Karpas-422 (cell line): Measurements from ENCODE around the gene ADGRF4. TPM values are rescaled to one million over a fixed set of nuclear protein-coding genes. Genes with fewer than 3 reads are reported as not detected.
"Not testable (repeated sequence)": the region's sequence is repeated elsewhere in the genome, so short reads cannot be mapped to it uniquely, and the experiment has no call there.

Experiments used
- DNase-seq: peaks from one replicate; pipeline ENCODE4 v3.0.0-alpha.2; 2015
- H2AFZ ChIP-seq: fragments of 200-600 bp; sonication (generic); 2 replicates; pipeline ENCODE4 v1.6.1; 2014; ENCODE audit warnings: antibody characterized with exemption, low read length, mixed read lengths
- H3K27ac ChIP-seq: fragments of 200-600 bp; sonication (generic); 2 replicates; pipeline ENCODE4 v1.5.1; 2014; ENCODE audit warnings: mild to moderate bottlenecking, low read length, moderate library complexity
- H3K27me3 ChIP-seq: fragments of 200-600 bp; sonication (generic); 2 replicates; pipeline ENCODE4 v1.6.1; 2014; ENCODE audit warnings: low read length, mixed read lengths
- H3K36me3 ChIP-seq: fragments of 200-600 bp; sonication (generic); 2 replicates; pipeline ENCODE4 v1.6.1; 2014; ENCODE audit warnings: low read length, mixed read lengths; ENCODE audit not compliant: insufficient read depth
- H3K4me1 ChIP-seq: fragments of 200-600 bp; sonication (generic); 2 replicates; pipeline ENCODE4 v1.6.1; 2014; ENCODE audit warnings: mild to moderate bottlenecking, low read length, mixed read lengths
- H3K4me2 ChIP-seq: fragments of 200-600 bp; sonication (generic); 2 replicates; pipeline ENCODE4 v1.6.1; 2014; ENCODE audit warnings: low read length, low read depth, mild to moderate bottlenecking; ENCODE audit not compliant: poor library complexity, severe bottlenecking
- H3K4me3 ChIP-seq: fragments of 200-600 bp; sonication (generic); 2 replicates; pipeline ENCODE4 v1.5.1; 2014; ENCODE audit warnings: mild to moderate bottlenecking, antibody characterized with exemption, low read length, mixed read lengths
- H3K79me2 ChIP-seq: fragments of 200-600 bp; sonication (generic); 2 replicates; pipeline ENCODE4 v1.6.1; 2014; ENCODE audit warnings: mild to moderate bottlenecking, low read length, mixed read lengths
- H3K9ac ChIP-seq: fragments of 200-600 bp; sonication (generic); 2 replicates; pipeline ENCODE4 v1.6.0; 2014; ENCODE audit warnings: low read length
- H3K9me2 ChIP-seq: fragments of 200-600 bp; sonication (generic), shearing (Covaris generic); replicated peaks from 2 replicates; pipeline ENCODE4 v1.6.0; 2014; ENCODE audit warnings: mild to moderate bottlenecking, low read length, moderate library complexity; ENCODE audit not compliant: insufficient read depth
- H3K9me3 ChIP-seq: fragments of 300-700, 200-600 bp; sonication (generic); 2 replicates; pipeline ENCODE4 v1.6.1; 2014; ENCODE audit warnings: low read length, mixed read lengths
- H4K20me1 ChIP-seq: fragments of 200-600 bp; sonication (generic); 2 replicates; pipeline ENCODE4 v1.6.1; 2014; ENCODE audit warnings: mild to moderate bottlenecking, antibody characterized with exemption, low read length, low read depth; ENCODE audit not compliant: insufficient read depth
- total RNA-seq: library from RNA; depleted of rRNA; stranded (reverse); fragments of >200 nt; shearing (Covaris generic); gene quantifications from 2 replicates; pipeline ENCODE4 v1.2.3, GENCODE V29; 2014; ENCODE audit warnings: low replicate concordance

ADGRF4 gene
- total RNA-seq, 1 experiment from 2014 or later, result not detected

- Histone ChIP-seq H3K36me3 (no peaks in the 10 kb centered on the region), H3K4me2 (no peak overlapping the region), H3K79me2 (no peaks in the 10 kb centered on the region), H3K27me3 (no peaks in the 10 kb centered on the region), H3K9me2 (no peaks in the 10 kb centered on the region), H4K20me1 (no peaks in the 10 kb centered on the region), H3K9ac (no peak overlapping the region), H2AFZ (no peak overlapping the region), H3K9me3 (no peaks in the 10 kb centered on the region), H3K27ac (no peak overlapping the region), H3K4me1 (peaks cover 5% of the 10 kb centered on the region; the same call in 1 of the 2 replicates), H3K4me3 (no peak overlapping the region)
- DNase-seq, result peak; percentile 77
Observed at GRCh38 chr6:47733879-47734558, 35.6 kb downstream of the ADGRF4 start.

- no peak for DNase-seq
- Histone ChIP-seq H3K27ac (no peak overlapping the region), H3K9me2 (no peaks in the 10 kb centered on the region), H3K27me3 (no peaks in the 10 kb centered on the region), H3K36me3 (no peaks in the 10 kb centered on the region), H3K4me2 (no peak overlapping the region), H3K4me3 (no peak overlapping the region), H2AFZ (no peak overlapping the region), H4K20me1 (no peaks in the 10 kb centered on the region), H3K9ac (no peak overlapping the region), H3K4me1 (peaks cover 5% of the 10 kb centered on the region; the same call in 1 of the 2 replicates), H3K79me2 (no peaks in the 10 kb centered on the region), H3K9me3 (no peaks in the 10 kb centered on the region)
Observed at GRCh38 chr6:47734831-47735481, 36.6 kb downstream of the ADGRF4 start.

- H3K9ac ChIP-seq, result no peak overlapping the region
- H3K27ac ChIP-seq, result no peak overlapping the region
- no peak for DNase-seq
- H3K36me3 ChIP-seq, result no peaks in the 10 kb centered on the region
- H3K4me2 ChIP-seq, result no peak overlapping the region
- no peaks in the 10 kb centered on the region for H3K9me2 ChIP-seq
- no peaks in the 10 kb centered on the region for H3K9me3 ChIP-seq
- no peaks in the 10 kb centered on the region for H3K27me3 ChIP-seq
- H4K20me1 ChIP-seq, result no peaks in the 10 kb centered on the region
- H3K79me2 ChIP-seq, result no peaks in the 10 kb centered on the region
- no peak overlapping the region for H3K4me3 ChIP-seq
- H2AFZ ChIP-seq, result no peak overlapping the region
- peaks cover 5% of the 10 kb centered on the region; the same call in 1 of the 2 replicates for H3K4me1 ChIP-seq
Observed at GRCh38 chr6:47736083-47736700, 37.8 kb downstream of the ADGRF4 start.

GRCh38 chr6:47737406-47737805 is 39.0 kb downstream of the ADGRF4 start:
- no peaks in the 10 kb centered on the region for H3K79me2 ChIP-seq
- peaks cover 5% of the 10 kb centered on the region; the same call in 1 of the 2 replicates for H3K4me1 ChIP-seq
- no peak overlapping the region for H3K4me2 ChIP-seq
- H4K20me1 ChIP-seq, result no peaks in the 10 kb centered on the region
- DNase-seq, result no peak
- no peak overlapping the region for H2AFZ ChIP-seq
- H3K27ac ChIP-seq, result no peak overlapping the region
- H3K9me2 ChIP-seq, result no peaks in the 10 kb centered on the region
- no peaks in the 10 kb centered on the region for H3K36me3 ChIP-seq
- no peak overlapping the region for H3K4me3 ChIP-seq
- H3K9me3 ChIP-seq, result no peaks in the 10 kb centered on the region
- no peaks in the 10 kb centered on the region for H3K27me3 ChIP-seq
- H3K9ac ChIP-seq, result no peak overlapping the region

GRCh38 chr6:47740714-47741113 is 42.3 kb downstream of the ADGRF4 start:
- Histone ChIP-seq H3K9ac (no peak overlapping the region), H3K27me3 (no peaks in the 10 kb centered on the region), H4K20me1 (no peaks in the 10 kb centered on the region), H3K9me3 (no peaks in the 10 kb centered on the region), H3K79me2 (no peaks in the 10 kb centered on the region), H3K4me3 (no peak overlapping the region), H3K27ac (no peak overlapping the region), H2AFZ (no peak overlapping the region), H3K4me2 (no peak overlapping the region), H3K9me2 (no peaks in the 10 kb centered on the region), H3K36me3 (no peaks in the 10 kb centered on the region), H3K4me1 (no peaks in the 10 kb centered on the region)
- no peak for DNase-seq

GRCh38 chr6:47741807-47742206 is 43.4 kb downstream of the ADGRF4 start:
- Histone ChIP-seq H3K9ac (no peak overlapping the region), H3K27ac (no peak overlapping the region), H4K20me1 (no peaks in the 10 kb centered on the region), H3K9me3 (no peaks in the 10 kb centered on the region), H3K79me2 (no peaks in the 10 kb centered on the region), H3K36me3 (no peaks in the 10 kb centered on the region), H3K4me1 (no peaks in the 10 kb centered on the region), H3K27me3 (no peaks in the 10 kb centered on the region), H2AFZ (no peak overlapping the region), H3K9me2 (no peaks in the 10 kb centered on the region), H3K4me2 (no peak overlapping the region), H3K4me3 (no peak overlapping the region)
- DNase-seq, result no peak

- no peak for DNase-seq
- Histone ChIP-seq H3K4me2 (no peak overlapping the region), H3K36me3 (no peaks in the 10 kb centered on the region), H3K9ac (no peak overlapping the region), H4K20me1 (no peaks in the 10 kb centered on the region), H2AFZ (no peak overlapping the region), H3K27me3 (no peaks in the 10 kb centered on the region), H3K4me1 (no peaks in the 10 kb centered on the region), H3K9me2 (no peaks in the 10 kb centered on the region), H3K4me3 (no peak overlapping the region), H3K79me2 (no peaks in the 10 kb centered on the region), H3K27ac (no peak overlapping the region), H3K9me3 (no peaks in the 10 kb centered on the region)
Observed at GRCh38 chr6:47743744-47744143, 45.4 kb downstream of the ADGRF4 start.

- not testable (repeated sequence) for H3K79me2 ChIP-seq, DNase-seq, H3K4me1 ChIP-seq
Observed at GRCh38 chr6:47745269-47745668, 46.9 kb downstream of the ADGRF4 start.

More at GRCh38 chr6:47745269-47745668, 46.9 kb downstream of the ADGRF4 start:
- not testable (repeated sequence) for H2AFZ ChIP-seq, H3K9ac ChIP-seq, H3K27me3 ChIP-seq, H3K36me3 ChIP-seq, H4K20me1 ChIP-seq, H3K27ac ChIP-seq, H3K9me3 ChIP-seq, H3K4me3 ChIP-seq, H3K9me2 ChIP-seq, H3K4me2 ChIP-seq
